ENCODE data around the gene RAD23A.

Gene RAD23A

DNA sequence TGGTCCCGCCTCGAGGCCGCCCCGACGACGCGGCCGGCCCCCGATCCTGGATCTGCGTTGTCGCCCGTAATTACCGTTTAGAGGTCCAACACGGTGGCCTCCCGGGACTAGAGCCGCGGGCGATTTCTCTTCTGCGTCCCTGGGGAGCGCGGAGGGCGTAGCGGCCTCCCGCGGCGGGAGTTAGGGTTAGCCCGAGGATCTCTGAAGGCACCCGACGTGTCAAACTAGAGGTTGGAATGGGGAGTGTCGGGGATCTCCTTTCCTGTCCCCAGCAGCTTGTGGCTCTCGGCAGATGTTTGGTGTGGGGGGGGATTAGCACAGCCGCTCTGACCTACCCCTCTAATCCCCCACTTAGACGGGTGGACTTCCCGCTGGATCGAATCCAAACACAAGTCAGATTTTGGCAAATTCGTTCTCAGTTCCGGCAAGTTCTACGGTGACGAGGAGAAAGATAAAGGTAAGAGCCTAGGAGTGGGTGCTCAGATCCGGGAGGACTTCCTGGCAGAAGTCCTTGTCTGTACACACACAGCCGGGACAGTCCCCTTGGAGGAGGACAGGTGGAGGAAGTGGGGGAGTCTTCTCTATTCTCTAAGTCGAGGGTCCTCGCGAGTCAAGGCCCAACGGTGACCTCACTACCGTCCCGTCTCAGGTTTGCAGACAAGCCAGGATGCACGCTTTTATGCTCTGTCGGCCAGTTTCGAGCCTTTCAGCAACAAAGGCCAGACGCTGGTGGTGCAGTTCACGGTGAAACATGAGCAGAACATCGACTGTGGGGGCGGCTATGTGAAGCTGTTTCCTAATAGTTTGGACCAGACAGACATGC lies 6.7 kb upstream of the RAD23A start:
- no peak overlapping the region for H3K27ac ChIP-seq (ENCODE audit: low read length)
- no peaks in the 10 kb centered on the region for H3K27me3 ChIP-seq (ENCODE audit: control insufficient read depth, insufficient read depth, low read length)
- DNase-seq (ENCODE audit: low read depth, low spot score) = no peak
- peaks cover 3% of the 10 kb centered on the region; the same call in 1 of the 2 replicates for H3K4me1 ChIP-seq (ENCODE audit: control insufficient read depth, insufficient read depth, low read length)
- peaks cover 25% of the 10 kb centered on the region for H3K36me3 ChIP-seq (ENCODE audit: control insufficient read depth, insufficient read depth, low read length)
- WGBS (ENCODE audit: insufficient coverage, insufficient read length) = no CpG with 5 or more reads among the region's 54 CpGs
- H3K9me3 ChIP-seq (ENCODE audit: control insufficient read depth, insufficient read depth, low read length) = no peaks in the 10 kb centered on the region
- H3K4me3 ChIP-seq (ENCODE audit: low read length) = peak overlapping the region; percentile 69

DNA sequence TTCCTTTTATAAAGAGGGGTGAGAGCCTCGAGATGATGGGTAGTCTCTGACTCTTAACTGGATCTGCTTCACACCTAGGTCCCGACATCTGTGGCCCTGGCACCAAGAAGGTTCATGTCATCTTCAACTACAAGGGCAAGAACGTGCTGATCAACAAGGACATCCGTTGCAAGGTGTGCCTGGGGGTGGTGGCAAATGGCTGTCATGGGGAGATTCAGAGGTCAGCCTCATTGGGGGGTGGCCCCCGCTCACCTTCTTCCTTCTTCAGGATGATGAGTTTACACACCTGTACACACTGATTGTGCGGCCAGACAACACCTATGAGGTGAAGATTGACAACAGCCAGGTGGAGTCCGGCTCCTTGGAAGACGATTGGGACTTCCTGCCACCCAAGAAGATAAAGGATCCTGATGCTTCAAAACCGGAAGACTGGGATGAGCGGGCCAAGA lies 5.7 kb upstream of the RAD23A start:
- Histone ChIP-seq H3K36me3 (ENCODE audit: control insufficient read depth, insufficient read depth, low read length) (peaks cover 28% of the 10 kb centered on the region), H3K27me3 (ENCODE audit: control insufficient read depth, insufficient read depth, low read length) (no peaks in the 10 kb centered on the region), H3K27ac (ENCODE audit: low read length) (no peak overlapping the region), H3K4me1 (ENCODE audit: control insufficient read depth, insufficient read depth, low read length) (peaks cover 3% of the 10 kb centered on the region; the same call in 1 of the 2 replicates), H3K9me3 (ENCODE audit: control insufficient read depth, insufficient read depth, low read length) (no peaks in the 10 kb centered on the region), H3K4me3 (ENCODE audit: low read length) (no peak overlapping the region)
- no peak for DNase-seq (ENCODE audit: low read depth, low spot score)
- WGBS (ENCODE audit: insufficient coverage, insufficient read length) = no CpG with 5 or more reads among the region's 10 CpGs

DNA sequence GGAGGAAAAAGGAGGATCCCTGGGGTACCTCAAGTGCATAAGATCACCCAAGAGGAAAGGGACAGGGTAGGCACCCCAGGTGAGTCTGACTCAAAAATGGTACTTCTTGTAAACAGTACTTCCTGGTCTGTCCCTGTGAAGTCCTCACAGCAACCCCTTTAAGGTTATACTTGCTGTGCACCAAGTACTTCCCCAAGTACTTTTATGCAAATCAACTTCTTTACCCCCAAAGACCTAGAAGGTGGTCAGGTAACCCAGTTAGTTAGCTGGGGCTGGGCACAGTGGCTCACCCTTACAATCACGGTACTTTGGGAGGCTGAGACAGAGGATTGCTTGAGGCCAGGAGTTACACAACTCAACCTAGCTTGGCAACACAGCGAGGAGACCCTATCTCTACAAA lies 4.8 kb upstream of the RAD23A start:
- H3K36me3 ChIP-seq (ENCODE audit: control insufficient read depth, insufficient read depth, low read length) = peaks cover 28% of the 10 kb centered on the region
- H3K4me3 ChIP-seq (ENCODE audit: low read length) = no peak overlapping the region

DNA sequence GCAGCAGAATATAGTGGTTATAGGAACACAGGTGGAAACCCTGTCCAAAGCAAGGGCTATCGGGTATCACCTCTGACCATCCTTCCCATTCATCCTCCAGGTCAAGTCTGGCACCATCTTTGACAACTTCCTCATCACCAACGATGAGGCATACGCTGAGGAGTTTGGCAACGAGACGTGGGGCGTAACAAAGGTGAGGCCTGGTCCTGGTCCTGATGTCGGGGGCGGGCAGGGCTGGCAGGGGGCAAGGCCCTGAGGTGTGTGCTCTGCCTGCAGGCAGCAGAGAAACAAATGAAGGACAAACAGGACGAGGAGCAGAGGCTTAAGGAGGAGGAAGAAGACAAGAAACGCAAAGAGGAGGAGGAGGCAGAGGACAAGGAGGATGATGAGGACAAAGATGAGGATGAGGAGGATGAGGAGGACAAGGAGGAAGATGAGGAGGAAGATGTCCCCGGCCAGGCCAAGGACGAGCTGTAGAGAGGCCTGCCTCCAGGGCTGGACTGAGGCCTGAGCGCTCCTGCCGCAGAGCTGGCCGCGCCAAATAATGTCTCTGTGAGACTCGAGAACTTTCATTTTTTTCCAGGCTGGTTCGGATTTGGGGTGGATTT lies 2.1 kb upstream of the RAD23A start:
- no peak for DNase-seq (ENCODE audit: low read depth, low spot score)
- WGBS (ENCODE audit: insufficient coverage, insufficient read length) = no CpG with 5 or more reads among the region's 18 CpGs
- Histone ChIP-seq H3K9me3 (ENCODE audit: control insufficient read depth, insufficient read depth, low read length) (no peaks in the 10 kb centered on the region), H3K36me3 (ENCODE audit: control insufficient read depth, insufficient read depth, low read length) (peaks cover 36% of the 10 kb centered on the region), H3K4me1 (ENCODE audit: control insufficient read depth, insufficient read depth, low read length) (peaks cover 3% of the 10 kb centered on the region; the same call in 1 of the 2 replicates), H3K27ac (ENCODE audit: low read length) (no peak overlapping the region), H3K4me3 (ENCODE audit: low read length) (no peak overlapping the region), H3K27me3 (ENCODE audit: control insufficient read depth, insufficient read depth, low read length) (no peaks in the 10 kb centered on the region)

More for the DNA sequence above, 4.8 kb upstream of the RAD23A start:
- WGBS (ENCODE audit: insufficient coverage, insufficient read length) = no CpG with 5 or more reads among the region's 2 CpGs
- H3K9me3 ChIP-seq (ENCODE audit: control insufficient read depth, insufficient read depth, low read length) = no peaks in the 10 kb centered on the region
- DNase-seq (ENCODE audit: low read depth, low spot score) = no peak
- peaks cover 3% of the 10 kb centered on the region; the same call in 1 of the 2 replicates for H3K4me1 ChIP-seq (ENCODE audit: control insufficient read depth, insufficient read depth, low read length)
- H3K27me3 ChIP-seq (ENCODE audit: control insufficient read depth, insufficient read depth, low read length) = no peaks in the 10 kb centered on the region
- H3K27ac ChIP-seq (ENCODE audit: low read length) = no peak overlapping the region

DNA sequence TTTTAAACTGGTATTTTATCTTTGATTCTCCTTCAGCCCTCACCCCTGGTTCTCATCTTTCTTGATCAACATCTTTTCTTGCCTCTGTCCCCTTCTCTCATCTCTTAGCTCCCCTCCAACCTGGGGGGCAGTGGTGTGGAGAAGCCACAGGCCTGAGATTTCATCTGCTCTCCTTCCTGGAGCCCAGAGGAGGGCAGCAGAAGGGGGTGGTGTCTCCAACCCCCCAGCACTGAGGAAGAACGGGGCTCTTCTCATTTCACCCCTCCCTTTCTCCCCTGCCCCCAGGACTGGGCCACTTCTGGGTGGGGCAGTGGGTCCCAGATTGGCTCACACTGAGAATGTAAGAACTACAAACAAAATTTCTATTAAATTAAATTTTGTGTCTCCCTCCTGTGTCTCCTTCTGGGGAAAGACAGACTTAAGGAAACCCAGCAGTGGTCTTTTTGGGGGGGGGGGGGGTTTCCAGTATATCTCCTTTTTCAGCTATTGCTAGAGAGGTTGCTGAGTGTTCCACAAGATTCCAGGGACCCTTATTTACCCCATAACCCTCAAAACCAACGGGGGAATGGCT lies 1.5 kb upstream of the RAD23A start:
- DNase-seq (ENCODE audit: low read depth, low spot score) = no peak
- no peak overlapping the region for H3K4me3 ChIP-seq (ENCODE audit: low read length)
- H3K9me3 ChIP-seq (ENCODE audit: control insufficient read depth, insufficient read depth, low read length) = no peaks in the 10 kb centered on the region
- WGBS (ENCODE audit: insufficient coverage, insufficient read length) = no CpG with 5 or more reads among the region's 2 CpGs
- H3K36me3 ChIP-seq (ENCODE audit: control insufficient read depth, insufficient read depth, low read length) = peaks cover 43% of the 10 kb centered on the region
- H3K4me1 ChIP-seq (ENCODE audit: control insufficient read depth, insufficient read depth, low read length) = peaks cover 3% of the 10 kb centered on the region; the same call in 1 of the 2 replicates
- no peak overlapping the region for H3K27ac ChIP-seq (ENCODE audit: low read length)
- H3K27me3 ChIP-seq (ENCODE audit: control insufficient read depth, insufficient read depth, low read length) = no peaks in the 10 kb centered on the region

DNA sequence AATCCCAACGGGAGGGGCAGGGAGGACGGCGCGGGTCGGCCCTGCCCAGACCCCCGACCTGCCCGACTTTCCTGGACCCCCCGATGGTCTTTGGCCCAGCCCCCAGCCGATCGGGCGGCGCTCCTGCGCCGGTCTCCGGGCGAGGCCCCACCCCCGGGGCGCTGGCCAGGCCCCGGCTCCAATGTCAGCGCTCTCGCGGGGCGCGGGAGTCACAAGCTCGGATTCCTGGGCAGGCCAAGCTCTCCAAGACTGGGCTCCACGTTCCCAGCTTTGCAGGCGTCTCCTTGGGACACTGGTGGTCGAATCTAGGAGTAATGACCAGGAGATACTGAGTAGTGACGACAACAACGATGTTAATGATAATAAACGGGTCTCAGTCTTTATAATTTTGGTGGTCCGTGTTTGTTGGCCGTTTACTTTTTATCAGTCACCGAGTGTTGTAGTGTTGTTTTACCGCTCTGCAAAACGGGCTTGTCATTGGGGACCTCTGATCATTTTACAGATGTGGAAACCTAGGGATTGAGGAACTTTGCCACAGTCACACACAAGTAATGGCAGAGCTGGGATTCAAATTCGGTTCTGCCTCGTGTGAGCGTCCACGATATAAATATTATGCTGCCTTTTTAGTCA lies 545 bp downstream of the RAD23A start:
- no peaks in the 10 kb centered on the region for H3K4me1 ChIP-seq (ENCODE audit: control insufficient read depth, insufficient read depth, low read length)
- peaks cover 41% of the 10 kb centered on the region for H3K36me3 ChIP-seq (ENCODE audit: control insufficient read depth, insufficient read depth, low read length)
- no peaks in the 10 kb centered on the region for H3K27me3 ChIP-seq (ENCODE audit: control insufficient read depth, insufficient read depth, low read length)
- H3K27ac ChIP-seq (ENCODE audit: low read length) = no peak overlapping the region
- H3K4me3 ChIP-seq (ENCODE audit: low read length) = peak overlapping the region; percentile 79; the same call in 1 of the 2 replicates
- no peak for DNase-seq (ENCODE audit: low read depth, low spot score)
- H3K9me3 ChIP-seq (ENCODE audit: control insufficient read depth, insufficient read depth, low read length) = no peaks in the 10 kb centered on the region
- WGBS (ENCODE audit: insufficient coverage, insufficient read length) = no CpG with 5 or more reads among the region's 40 CpGs

DNA sequence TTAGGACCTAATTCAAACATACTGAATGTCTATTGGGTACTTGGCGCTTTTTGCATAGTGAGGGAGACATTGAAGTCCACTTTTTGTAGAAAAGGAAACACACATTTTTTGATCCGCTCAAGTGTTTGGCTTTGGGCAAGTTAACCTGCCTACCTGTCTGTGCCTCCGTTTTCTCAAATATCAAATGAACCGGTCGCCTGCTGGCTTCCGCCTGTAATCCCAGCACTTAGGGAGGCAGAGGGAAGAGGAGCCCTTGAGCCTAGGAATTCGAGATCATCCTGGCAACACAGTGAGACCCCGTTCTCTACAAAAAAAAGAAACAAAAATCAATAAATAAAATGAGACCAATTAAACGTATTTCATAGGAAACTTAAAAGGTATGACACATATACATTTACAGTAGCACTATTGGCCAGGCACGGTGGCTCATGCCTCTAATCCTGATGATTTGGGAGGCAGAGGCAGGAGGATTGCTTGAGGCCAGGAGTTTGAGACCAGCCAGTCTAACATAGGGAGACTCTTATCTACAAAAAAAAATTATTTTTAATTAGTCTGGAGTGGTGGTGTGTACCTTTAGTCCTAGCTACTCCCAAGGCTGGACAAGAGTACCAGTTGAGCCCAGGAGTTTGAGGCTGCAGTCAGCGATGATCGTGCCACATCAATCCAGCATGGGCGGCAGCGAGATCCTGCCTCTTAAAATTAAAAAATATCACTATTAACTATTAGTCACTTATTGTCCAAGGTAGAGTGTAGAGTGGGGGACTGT lies 1.3 kb downstream of the RAD23A start:
- Histone ChIP-seq H3K4me3 (ENCODE audit: low read length) (peak overlapping the region; percentile 79; the same call in 1 of the 2 replicates), H3K27ac (ENCODE audit: low read length) (no peak overlapping the region), H3K4me1 (ENCODE audit: control insufficient read depth, insufficient read depth, low read length) (no peaks in the 10 kb centered on the region), H3K36me3 (ENCODE audit: control insufficient read depth, insufficient read depth, low read length) (peaks cover 38% of the 10 kb centered on the region), H3K27me3 (ENCODE audit: control insufficient read depth, insufficient read depth, low read length) (no peaks in the 10 kb centered on the region), H3K9me3 (ENCODE audit: control insufficient read depth, insufficient read depth, low read length) (no peaks in the 10 kb centered on the region)
- WGBS (ENCODE audit: insufficient coverage, insufficient read length) = no CpG with 5 or more reads among the region's 14 CpGs
- no peak for DNase-seq (ENCODE audit: low read depth, low spot score)

DNA sequence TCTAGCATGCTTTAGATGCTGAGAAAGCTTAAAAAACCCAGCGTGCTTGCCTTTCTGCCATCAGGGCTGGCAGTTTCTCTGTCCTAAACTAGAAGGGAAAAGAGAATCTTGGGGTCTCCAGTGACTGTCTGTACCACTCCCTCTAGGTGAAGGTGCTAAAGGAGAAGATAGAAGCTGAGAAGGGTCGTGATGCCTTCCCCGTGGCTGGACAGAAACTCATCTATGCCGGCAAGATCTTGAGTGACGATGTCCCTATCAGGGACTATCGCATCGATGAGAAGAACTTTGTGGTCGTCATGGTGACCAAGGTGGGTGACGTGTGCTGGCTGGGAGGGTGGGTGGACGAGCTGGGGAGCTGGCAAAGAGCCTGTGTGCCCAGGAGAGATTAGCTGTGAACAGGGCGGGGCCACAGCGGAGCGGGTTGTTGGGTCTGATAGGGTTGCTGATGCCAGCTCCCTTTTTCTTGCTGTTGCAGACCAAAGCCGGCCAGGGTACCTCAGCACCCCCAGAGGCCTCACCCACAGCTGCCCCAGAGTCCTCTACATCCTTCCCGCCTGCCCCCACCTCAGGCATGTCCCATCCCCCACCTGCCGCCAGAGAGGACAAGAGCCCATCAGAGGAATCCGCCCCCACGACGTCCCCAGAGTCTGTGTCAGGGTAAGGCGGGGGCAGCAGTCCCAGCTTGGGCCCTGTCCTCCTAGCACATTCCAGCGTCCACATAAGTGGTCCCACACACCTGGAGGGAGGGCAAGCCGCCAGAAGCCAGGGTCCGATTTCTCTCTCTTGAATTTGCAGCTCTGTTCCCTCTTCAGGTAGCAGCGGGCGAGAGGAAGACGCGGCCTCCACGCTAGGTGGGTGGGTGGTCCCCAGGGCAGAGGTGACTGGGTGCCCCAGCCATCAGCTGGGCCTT lies 2.3 kb downstream of the RAD23A start:
- Histone ChIP-seq H3K4me3 (ENCODE audit: low read length) (no peak overlapping the region), H3K27ac (ENCODE audit: low read length) (no peak overlapping the region), H3K9me3 (ENCODE audit: control insufficient read depth, insufficient read depth, low read length) (no peaks in the 10 kb centered on the region), H3K27me3 (ENCODE audit: control insufficient read depth, insufficient read depth, low read length) (no peaks in the 10 kb centered on the region), H3K36me3 (ENCODE audit: control insufficient read depth, insufficient read depth, low read length) (peaks cover 37% of the 10 kb centered on the region), H3K4me1 (ENCODE audit: control insufficient read depth, insufficient read depth, low read length) (no peaks in the 10 kb centered on the region)
- no peak for DNase-seq (ENCODE audit: low read depth, low spot score)
- no CpG with 5 or more reads among the region's 28 CpGs for WGBS (ENCODE audit: insufficient coverage, insufficient read length)

DNA sequence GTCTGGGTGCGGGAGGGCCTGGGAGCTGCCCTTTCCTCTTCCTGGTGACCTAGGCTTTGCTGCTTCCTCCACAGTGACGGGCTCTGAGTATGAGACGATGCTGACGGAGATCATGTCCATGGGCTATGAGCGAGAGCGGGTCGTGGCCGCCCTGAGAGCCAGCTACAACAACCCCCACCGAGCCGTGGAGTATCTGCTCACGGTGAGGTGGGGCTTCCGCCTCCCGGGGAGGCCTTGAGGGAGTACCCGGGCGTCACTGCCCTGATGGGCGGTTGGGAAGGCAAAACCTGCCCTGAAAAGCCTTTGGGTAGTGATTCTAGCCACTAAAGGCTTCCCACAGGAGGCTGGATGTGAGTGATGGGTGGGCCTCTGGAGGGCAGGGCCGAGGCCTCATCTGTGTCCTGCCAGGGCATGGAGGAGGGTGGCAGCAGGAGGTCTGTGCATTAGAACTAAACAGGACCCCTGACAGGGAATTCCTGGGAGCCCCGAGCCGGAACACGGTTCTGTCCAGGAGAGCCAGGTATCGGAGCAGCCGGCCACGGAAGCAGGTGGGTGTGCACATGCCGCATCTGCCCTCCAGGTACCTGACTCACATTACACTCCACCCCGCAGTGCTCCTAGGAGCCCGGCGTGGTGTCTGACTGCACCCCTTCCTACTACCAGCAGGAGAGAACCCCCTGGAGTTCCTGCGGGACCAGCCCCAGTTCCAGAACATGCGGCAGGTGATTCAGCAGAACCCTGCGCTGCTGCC lies 3.1 kb downstream of the RAD23A start:
- peaks cover 35% of the 10 kb centered on the region for H3K36me3 ChIP-seq (ENCODE audit: control insufficient read depth, insufficient read depth, low read length)
- no CpG with 5 or more reads among the region's 30 CpGs for WGBS (ENCODE audit: insufficient coverage, insufficient read length)

More for the DNA sequence above, 3.1 kb downstream of the RAD23A start:
- DNase-seq (ENCODE audit: low read depth, low spot score) = no peak
- no peak overlapping the region for H3K27ac ChIP-seq (ENCODE audit: low read length)
- H3K27me3 ChIP-seq (ENCODE audit: control insufficient read depth, insufficient read depth, low read length) = no peaks in the 10 kb centered on the region
- H3K4me3 ChIP-seq (ENCODE audit: low read length) = no peak overlapping the region
- H3K9me3 ChIP-seq (ENCODE audit: control insufficient read depth, insufficient read depth, low read length) = no peaks in the 10 kb centered on the region
- H3K4me1 ChIP-seq (ENCODE audit: control insufficient read depth, insufficient read depth, low read length) = no peaks in the 10 kb centered on the region

Measured in iPS DF 6.9 (cell line).